GM12891 (cell line): ENCODE data around the gene KLK8.

Experiments
- PAX5 ChIP-seq: IDR thresholded peaks from 2 replicates; pipeline ENCODE4 v1.6.1; 2011; ENCODE audit warnings: low read length, moderate library complexity, mild to moderate bottlenecking; ENCODE audit not compliant: insufficient read depth, severe bottlenecking
- POLR2A ChIP-seq: IDR thresholded peaks from 2 replicates; pipeline ENCODE4 v1.6.1; 2011; ENCODE audit warnings: low read depth, low read length, control low read depth
- POLR2AphosphoS5 ChIP-seq: IDR thresholded peaks from 2 replicates; pipeline ENCODE4 v1.6.1; 2011; ENCODE audit warnings: low read depth, low read length, control low read depth
- TAF1 ChIP-seq: IDR thresholded peaks from 2 replicates; pipeline ENCODE4 v1.6.1; 2011; ENCODE audit warnings: low read depth, low read length, control low read depth

DNA sequence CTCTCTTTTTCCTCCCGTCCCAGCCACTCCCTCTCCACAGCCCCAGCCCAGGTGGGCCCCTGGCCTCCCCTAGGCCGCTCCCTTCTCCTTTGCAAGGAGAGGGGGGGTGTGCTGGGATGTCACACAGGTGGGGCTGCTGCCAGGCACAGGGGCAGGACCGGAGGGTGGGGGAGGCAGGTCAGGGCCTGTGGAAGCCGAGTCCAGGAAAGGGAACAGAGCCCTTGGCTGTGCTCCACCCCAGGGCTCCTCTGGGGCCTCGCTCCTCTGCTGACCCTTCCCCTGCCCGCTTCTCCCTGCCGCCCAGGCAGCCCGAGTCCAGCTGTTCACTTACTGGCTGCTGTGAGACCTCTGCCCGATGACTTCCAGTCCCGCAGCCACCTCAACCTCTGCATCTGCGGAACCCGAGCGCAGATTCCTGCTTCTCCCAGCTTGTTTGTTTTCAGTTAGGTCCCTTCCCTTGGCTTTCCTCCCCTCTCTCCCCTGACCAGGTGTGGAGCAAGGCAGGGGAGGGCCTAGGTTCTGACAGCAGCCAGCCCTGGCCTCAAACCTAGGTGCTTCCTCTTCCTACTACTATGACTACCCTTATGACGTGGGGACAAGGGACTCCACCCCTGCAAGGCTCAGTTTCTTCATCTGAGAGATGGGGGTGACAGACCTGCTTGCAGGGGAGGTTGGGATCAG, 25.9 kb upstream of the KLK8 start:
- no peak for TF ChIP-seq TAF1
- no peak for TF ChIP-seq POLR2A
- TF ChIP-seq POLR2AphosphoS5, result no peak
- TF ChIP-seq PAX5, result no peak
